HG02623 (cell line): ENCODE results near the gene PINLYP.

Source experiments
- ATAC-seq: cut with Tn5 transposase; IDR thresholded peaks from one replicate; pipeline ENCODE4 v1.9.1; 2021; ENCODE audit warnings: moderate library complexity; ENCODE audit not compliant: unreplicated experiment

The PINLYP gene

GRCh38 chr19:43575156-43575950, at the start of gene PINLYP, which contains the start of gene XRCC1:
TSS of gene PINLYP (plus strand) at chr19:43575801. CDS start at chr19:43577192, 1,391 bp downstream.
TSS of gene XRCC1 (minus strand) at chr19:43575527. CDS start at chr19:43575458, 69 bp downstream.
- ATAC-seq: peak; percentile 95

- ATAC-seq: no peak
Observed at GRCh38 chr19:43525836-43526771, 49.5 kb upstream of the PINLYP start.

GRCh38 chr19:43526884-43527859, 48.4 kb upstream of the PINLYP start, which contains the start of gene ETHE1:
TSS of gene ETHE1 (minus strand) at chr19:43527201. CDS start at chr19:43527177, 24 bp downstream.
- ATAC-seq: peak; percentile 59

DNA sequence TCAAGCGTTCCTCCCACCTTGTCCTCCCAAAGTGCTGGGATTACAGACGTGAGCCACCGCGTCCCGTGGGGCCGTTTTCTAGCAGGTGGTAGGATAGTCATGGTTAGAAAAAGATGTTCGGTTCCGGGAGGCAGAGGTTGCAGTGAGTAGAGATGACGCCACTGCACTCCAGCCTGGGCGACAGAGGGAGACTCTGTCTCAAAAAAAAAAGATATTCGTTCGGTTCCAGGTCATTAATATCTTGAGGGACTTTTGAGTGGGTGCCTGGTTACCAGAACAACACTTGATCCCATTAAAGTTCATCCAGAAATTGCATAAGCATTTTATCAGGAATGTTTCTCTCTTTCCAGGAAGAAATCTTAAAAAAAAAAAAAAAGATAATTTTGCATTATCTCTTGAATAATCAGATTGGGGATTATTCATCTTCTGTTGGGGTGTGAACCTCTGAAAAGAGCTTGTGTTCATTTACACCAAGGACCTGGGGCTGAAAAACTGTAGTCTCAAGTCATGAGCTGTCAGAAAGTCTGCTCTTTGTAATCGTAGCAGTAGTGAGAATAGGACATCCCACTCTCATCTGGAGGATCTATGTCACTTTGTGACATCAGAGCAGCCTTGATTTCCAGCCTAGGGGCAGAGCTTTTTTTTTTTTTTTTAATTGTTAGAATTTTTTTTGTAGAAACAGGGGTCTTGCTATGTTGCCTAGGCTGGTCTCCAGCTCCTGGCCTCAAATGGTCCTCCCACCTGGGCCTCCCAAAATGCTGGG, 47.6 kb upstream of the PINLYP start:
- no peak for ATAC-seq

- no peak for ATAC-seq
Observed at GRCh38 chr19:43532571-43532961, 43.0 kb upstream of the PINLYP start.

DNA sequence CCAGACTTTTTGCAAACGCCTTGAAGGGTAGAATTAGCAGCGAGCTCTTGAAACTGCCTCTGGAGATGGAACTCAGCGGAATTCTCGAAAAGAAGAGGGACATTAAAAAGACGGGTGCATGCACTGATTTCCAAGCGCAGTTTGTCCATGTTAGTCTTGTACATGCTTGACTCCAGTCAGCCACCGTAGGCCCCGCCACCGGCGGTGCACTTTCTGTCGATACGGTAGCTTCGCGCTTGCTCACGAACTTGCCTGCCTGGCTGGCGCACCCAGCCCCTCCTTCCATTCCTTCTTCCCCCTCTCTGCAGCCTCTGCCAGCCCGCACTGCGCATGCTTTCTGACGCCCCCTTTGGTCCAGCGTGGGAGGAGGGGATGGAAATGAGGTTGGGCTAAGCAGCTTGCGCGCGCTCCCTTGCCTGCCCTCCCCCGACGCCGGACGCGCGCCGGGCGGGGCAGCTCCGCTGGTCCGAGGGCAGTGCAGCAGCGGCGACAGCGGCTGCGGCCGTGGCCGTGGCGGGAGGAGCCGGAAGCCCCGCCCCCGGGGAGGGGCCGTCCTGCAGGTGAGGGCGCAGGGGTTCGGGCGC, 42.5 kb upstream of the PINLYP start, which contains the start of gene ZNF575:
Gene ZNF575 (plus strand): TSS at position 227 of the 584 bp plus-strand sequence. CDS start 1,235 bp downstream, outside the sequence.
- peak; percentile 52 for ATAC-seq

DNA sequence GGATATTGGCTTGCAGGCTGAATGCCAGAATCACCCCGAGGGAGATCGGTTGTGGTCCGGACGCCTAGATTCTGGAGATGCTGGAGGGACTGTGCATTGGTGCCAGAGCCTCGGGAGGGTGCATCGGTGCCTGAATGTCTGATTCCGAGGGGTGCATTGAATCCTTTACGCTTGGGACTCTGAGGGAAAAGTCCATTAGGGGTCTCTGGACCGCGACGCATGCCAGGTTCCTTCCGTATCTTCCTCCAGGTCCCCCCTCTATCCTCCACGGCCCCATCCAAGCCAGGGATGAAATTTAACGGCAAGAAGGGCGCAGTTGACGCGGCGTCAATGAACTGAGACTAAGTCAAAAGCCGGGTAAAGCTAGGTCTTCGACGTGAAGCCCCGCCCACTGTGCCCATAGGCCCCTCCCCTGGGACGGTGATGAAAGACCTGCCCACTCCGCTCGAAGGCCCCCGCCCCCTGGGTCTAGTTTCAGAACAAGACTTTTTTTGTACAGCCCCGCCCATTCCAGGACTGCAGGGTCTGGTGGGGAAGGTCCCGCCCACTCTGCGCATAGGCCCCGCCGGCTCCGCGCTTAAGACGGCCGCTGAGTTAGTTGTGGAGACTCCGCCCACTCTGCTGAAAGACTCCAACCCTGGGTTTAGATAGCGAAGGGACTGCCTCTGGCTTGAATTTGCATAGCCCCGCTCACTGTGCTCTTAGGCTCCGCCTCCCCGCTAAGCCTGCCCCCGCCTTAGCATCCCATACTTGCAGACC, 41.9 kb upstream of the PINLYP start:
- peak; percentile 53 for ATAC-seq

- no peak for ATAC-seq
Observed at GRCh38 chr19:43534305-43534815, 41.2 kb upstream of the PINLYP start.

DNA sequence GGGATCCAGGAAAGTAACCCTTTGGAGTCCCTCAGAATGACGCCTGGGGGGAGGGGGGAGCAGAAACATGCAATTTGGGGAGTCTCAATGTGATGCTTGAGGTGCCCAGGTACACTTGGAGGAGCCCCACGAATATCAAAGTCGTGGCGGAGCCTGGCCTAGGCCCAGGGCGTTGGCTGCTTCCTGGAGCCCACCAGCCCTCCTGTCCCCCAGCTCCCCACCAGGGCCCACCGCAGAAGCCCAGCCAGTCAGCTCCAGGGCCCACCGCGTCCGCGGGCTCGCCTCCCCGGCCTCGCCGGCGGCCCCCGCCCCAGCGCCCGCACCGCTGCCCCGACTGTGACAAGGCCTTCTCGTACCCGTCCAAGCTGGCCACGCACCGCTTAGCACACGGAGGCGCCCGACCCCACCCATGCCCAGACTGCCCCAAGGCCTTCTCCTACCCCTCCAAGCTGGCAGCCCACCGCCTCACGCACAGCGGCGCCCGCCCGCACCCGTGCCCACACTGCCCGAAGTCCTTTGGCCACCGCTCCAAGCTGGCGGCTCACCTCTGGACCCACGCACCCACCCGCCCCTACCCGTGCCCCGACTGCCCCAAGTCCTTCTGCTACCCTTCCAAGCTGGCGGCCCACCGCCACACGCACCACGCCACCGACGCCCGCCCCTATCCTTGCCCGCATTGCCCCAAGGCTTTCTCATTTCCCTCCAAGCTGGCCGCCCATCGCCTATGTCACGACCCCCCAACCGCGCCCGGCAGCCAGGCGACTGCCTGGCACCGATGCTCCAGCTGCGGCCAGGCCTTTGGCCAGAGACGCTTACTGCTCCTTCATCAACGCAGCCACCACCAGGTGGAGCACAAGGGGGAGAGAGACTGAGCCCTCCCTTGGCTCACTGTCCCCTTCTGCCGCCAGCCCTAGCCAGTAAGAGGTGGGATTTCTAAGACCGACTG, 40.5 kb upstream of the PINLYP start:
- no peak for ATAC-seq

DNA sequence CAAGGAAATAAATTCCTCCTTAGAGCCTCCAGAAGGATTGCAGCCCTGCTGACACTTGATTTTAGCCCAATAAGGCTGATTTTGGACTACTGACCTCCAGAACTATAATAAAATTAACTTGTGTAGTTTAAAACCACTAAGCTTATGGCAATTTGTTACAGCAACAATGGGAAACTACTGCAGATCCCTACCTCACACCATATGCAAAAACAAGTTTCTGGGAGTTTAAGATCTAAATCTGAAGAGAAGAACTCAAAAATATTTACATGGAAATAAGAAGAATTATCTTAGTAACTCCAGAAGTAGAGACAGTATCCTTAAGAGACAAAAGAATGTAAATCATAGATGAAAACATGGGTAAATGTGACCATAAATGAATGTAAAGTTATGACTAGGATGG, 36.7 kb upstream of the PINLYP start:
- ATAC-seq: no peak

GRCh38 chr19:43540381-43540780, 35.2 kb upstream of the PINLYP start:
- no peak for ATAC-seq

DNA sequence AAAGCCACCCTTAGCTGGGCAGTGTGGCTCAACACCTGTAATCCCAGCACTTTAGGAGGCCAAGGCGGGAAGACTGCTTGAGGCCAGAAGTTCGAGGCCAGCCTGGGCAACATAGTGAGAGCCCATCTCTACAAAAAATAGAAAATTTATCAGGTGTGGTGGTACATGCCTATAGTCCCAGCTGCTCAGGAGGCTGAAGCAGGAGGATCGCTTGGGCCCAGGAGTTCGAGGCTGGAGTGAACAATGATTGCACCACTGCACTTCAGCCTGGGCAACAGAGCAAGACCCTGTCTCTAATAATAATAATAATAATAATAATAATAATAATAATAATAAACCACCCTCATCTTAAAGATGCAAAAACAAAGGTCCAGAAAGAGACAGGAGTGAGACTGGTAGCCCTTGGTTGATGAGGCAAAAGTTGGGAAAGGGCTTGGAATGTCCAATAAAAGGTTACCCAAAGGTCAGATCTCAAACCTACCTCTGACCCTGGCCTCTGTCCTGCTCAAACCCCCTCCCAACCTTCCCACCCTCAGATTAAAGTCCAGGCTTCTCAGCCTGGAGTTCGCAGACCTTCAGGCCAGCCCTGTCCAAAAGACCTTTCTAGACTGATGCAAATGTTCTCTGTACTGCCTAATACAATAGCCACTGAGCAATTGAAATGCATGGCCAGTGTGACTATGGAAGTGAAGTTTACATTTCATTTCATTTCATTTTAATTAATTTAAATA, 33.5 kb upstream of the PINLYP start:
- ATAC-seq: no peak

- ATAC-seq: no peak
Observed at GRCh38 chr19:43544077-43544476, 31.5 kb upstream of the PINLYP start.

DNA sequence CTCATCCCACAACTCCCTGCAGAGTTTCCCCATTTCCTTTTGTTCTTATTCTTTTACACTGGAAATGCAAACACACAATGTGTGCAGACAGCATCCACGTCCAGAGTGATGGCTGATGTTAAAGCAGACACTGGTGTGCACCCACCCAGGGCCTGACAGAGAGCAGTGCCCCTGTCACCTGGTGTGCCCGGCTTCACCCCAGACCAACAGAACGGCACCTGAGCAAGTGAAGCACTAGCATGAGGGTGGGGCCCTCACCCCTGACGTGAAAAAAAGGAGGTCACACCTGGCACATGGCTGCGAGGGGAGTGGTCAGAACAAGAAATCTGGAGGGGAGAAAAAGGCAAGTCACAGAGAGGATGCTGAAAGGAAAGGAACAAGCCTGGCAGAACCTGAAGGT, 30.3 kb upstream of the PINLYP start:
- no peak for ATAC-seq

DNA sequence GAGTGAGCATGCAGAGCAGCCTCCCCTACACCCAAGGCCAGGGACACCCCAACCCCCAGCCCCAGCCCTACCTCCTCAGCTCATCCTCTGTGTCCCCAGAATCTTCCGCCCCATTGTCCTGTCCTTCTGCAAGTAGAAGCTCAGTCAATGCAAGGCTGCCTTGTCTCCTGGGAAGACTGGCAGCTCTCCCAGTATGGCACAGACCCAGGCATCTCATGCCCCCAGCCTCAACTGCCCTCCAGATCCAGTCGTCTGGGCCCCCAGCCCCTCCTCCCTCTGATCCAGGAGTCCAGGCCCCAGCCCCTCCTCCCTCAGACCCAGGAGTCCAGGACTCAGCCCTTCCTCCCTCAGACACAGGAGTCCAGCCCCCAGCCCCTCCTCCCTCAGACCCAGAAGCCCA, 29.6 kb upstream of the PINLYP start:
- ATAC-seq: no peak

DNA sequence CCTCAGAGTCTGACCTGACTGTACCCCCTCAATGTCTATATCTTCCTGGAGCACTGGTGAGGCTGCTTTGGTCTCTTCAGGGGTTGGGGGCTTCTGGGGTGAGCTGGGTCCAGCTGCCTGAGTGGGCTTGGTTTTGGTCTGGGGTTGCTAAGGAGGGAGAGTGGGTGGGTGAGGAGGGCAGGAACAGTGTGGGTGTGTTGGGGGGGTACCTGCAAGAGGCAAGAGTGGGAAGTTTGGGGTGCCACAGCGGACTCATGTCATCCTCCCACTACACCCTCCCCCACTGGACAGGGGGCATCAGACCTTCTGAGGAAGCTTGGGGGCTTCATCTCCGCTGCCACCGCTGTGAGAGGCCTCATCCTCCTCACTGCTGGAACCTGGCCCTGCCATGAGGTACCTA, 29.0 kb upstream of the PINLYP start:
- no peak for ATAC-seq
